ENCODE measurements around the gene KRT33A. TPM values are rescaled to one million over a fixed set of nuclear protein-coding genes. Genes with fewer than 3 reads are reported as not detected.
"Not testable (repeated sequence)": the region's sequence is repeated elsewhere in the genome, so short reads cannot be mapped to it uniquely, and the experiment has no call there.

The KRT33A gene
- total and polyA plus RNA-seq, 2 of the 8 experiments (the other 6 are each of a cell fraction or from before 2014, with no cell fraction given), result not detected

DNA sequence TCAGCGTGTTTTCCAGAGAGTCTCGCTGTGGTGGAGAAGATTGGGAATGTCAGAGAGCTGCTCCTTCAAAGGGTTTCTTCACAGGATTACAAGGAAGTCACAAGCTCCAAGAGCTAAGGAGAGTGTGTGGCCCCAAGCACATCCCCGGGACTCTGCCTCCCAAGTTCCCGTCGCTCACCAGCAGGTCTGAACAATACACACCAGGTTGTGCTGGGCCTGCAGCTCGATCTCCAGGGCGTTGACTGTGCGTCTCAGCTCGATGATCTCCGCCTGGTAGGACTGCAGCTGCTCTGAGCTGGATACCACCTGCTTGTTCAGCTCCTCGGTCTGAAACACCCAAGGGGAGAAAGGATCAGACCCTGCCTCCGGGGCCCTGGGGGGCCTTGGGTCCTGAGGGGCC is 44.4 kb upstream of the KRT33A start:
- H3K36me3 ChIP-seq (ENCODE audit: control insufficient read depth in 2 of 4, insufficient read depth in 4 of 4, low read length in 3 of 4); H3K9me3 ChIP-seq (ENCODE audit: insufficient read depth in 2 of 2, low read depth in 1 of 2, low read length in 1 of 2); H2BK5ac ChIP-seq (ENCODE audit: low read depth, low read length); H3K27me3 ChIP-seq (replicated peaks in 1 of 4; ENCODE audit: control insufficient read depth in 3 of 4, extremely low read depth in 1 of 4, insufficient read depth in 3 of 4, low read length in 3 of 4); POLR2A ChIA-PET (ENCODE audit: partially characterized antibody); H2BK15ac ChIP-seq (ENCODE audit: low read length); H3K4me2 ChIP-seq (ENCODE audit: insufficient read depth in 1 of 2, low read depth in 2 of 2, low read length in 2 of 2); H2AFZ ChIP-seq (ENCODE audit: low read length); H3K23me2 ChIP-seq (ENCODE audit: low read depth, low read length); H3K14ac ChIP-seq (ENCODE audit: insufficient read length); H3K4me3 ChIP-seq (ENCODE audit: extremely low read depth in 1 of 4, insufficient read depth in 2 of 4, low read depth in 3 of 4, low read length in 4 of 4); H3K4me1 ChIP-seq (replicated peaks in 1 of 4; ENCODE audit: control insufficient read depth in 3 of 4, insufficient read depth in 4 of 4, low read length in 3 of 4); H4K5ac ChIP-seq (ENCODE audit: insufficient read length, low read depth, low read length); H2BK12ac ChIP-seq (ENCODE audit: low read depth, low read length); H3K18ac ChIP-seq (ENCODE audit: extremely low read depth, low read length); H4K8ac ChIP-seq (ENCODE audit: extremely low read depth, insufficient read depth, low read length); H4K91ac ChIP-seq (replicated peaks; ENCODE audit: insufficient read length, low read length); FAIRE-seq; H3K4ac ChIP-seq (replicated peaks; ENCODE audit: insufficient read length, low read depth, low read length); H2BK120ac ChIP-seq (replicated peaks; ENCODE audit: low read depth, low read length); H4K20me1 ChIP-seq (replicated peaks in 1 of 2; ENCODE audit: control insufficient read depth in 1 of 2, insufficient read depth in 2 of 2, low read length in 2 of 2); H3K23ac ChIP-seq (ENCODE audit: insufficient read length); H3K27ac ChIP-seq (ENCODE audit: low read depth, low read length); H2BK20ac ChIP-seq (ENCODE audit: low read length); DNase-seq (ENCODE audit: low read depth in 1 of 2, low spot score in 2 of 2); H2AK5ac ChIP-seq (ENCODE audit: low read depth, low read length); H3K79me2 ChIP-seq (ENCODE audit: control insufficient read depth in 1 of 2, insufficient read depth in 2 of 2, low read length in 2 of 2); H3K79me1 ChIP-seq (ENCODE audit: low read depth, low read length); H3K9ac ChIP-seq (replicated peaks in 1 of 4; ENCODE audit: extremely low read depth in 1 of 4, low read depth in 3 of 4, low read length in 3 of 4); H3K56ac ChIP-seq (replicated peaks; ENCODE audit: insufficient read length, low read depth, low read length): not testable (repeated sequence)
- CTCF ChIA-PET (ENCODE audit: partially characterized antibody), result interaction anchor here (1.6 kb wide), 1 partner anchor 25 kb away, joined by 4 read pairs; no protein-coding TSS in a partner anchor
- 88% methylated on average over 10 of the region's 12 CpGs; no CpG with 5 or more reads in 1 of the 2 experiments for WGBS, 2 experiments (ENCODE audit: extremely low coverage in 1 of 2, insufficient coverage in 1 of 2, insufficient read length in 1 of 2, insufficient replicate concordance in 2 of 2, low coverage in 1 of 2, low lambda C conversion rate in 2 of 2, missing lambda C conversion rate in 1 of 2)

All from H1 (cell line).